Mesodermal cell (in vitro differentiated cells): ENCODE measurements around the gene SLC45A1.

Experiments used
- H3K27ac ChIP-seq: 2 replicates; pipeline ENCODE4 v1.7.0; 2013; ENCODE audit warnings: mild to moderate bottlenecking, low read depth, low read length, moderate library complexity; ENCODE audit not compliant: severe bottlenecking
- H3K36me3 ChIP-seq: 2 replicates; pipeline ENCODE4 v1.7.1; 2013; ENCODE audit warnings: mild to moderate bottlenecking, low read length, moderate library complexity; ENCODE audit not compliant: control insufficient read depth, insufficient read depth
- H3K4me1 ChIP-seq: one replicate; pipeline ENCODE4 v1.7.1; 2013; ENCODE audit warnings: mild to moderate bottlenecking, low read length; ENCODE audit not compliant: insufficient read depth, control insufficient read depth, poor library complexity, severe bottlenecking
- H3K4me3 ChIP-seq: 2 replicates; pipeline ENCODE4 v1.7.0; 2013; ENCODE audit warnings: low read length, control low read depth, mild to moderate bottlenecking; ENCODE audit not compliant: insufficient read depth, poor library complexity, severe bottlenecking; ENCODE audit errors: extremely low read depth
- H3K9me3 ChIP-seq: 2 replicates; pipeline ENCODE4 v1.7.1; 2013; ENCODE audit warnings: mild to moderate bottlenecking, low read length, moderate library complexity; ENCODE audit not compliant: control insufficient read depth
- WGBS, 2 experiments: methylation state at CpG; one replicate each; pipeline ENCODE4 v1.1.5; 2013; ENCODE audit warnings: missing lambda C conversion rate in 2 of 2; ENCODE audit not compliant: insufficient coverage in 2 of 2; 5-methylcytosine and 5-hydroxymethylcytosine counted together

SLC45A1 gene

GRCh38 chr1:8392522-8392921 is 74.6 kb downstream of the SLC45A1 start:
- Histone ChIP-seq H3K27ac (no peak overlapping the region), H3K4me1 (peaks cover 21% of the 10 kb centered on the region), H3K9me3 (no peaks in the 10 kb centered on the region), H3K4me3 (no peak overlapping the region), H3K36me3 (peaks cover 71% of the 10 kb centered on the region)
- 97 to 99% methylated on average over 7 of the region's 7 CpGs for WGBS, 2 experiments
